Central memory CD8-positive, alpha-beta T cell (primary cell): ENCODE measurements around the gene ARL3.

ENCODE experiments used
- ATAC-seq: fragments of 150-1000 bp; cut with Tn5 transposase; replicated peaks from 2 replicates; pipeline ENCODE4 v1.10.0; 2022; ENCODE audit warnings: mild to moderate bottlenecking, moderate FRiP score, moderate number of reproducible peaks; ENCODE audit not compliant: poor library complexity, severe bottlenecking; ENCODE audit errors: extremely low read depth
- DNase-seq, 2 donors: peaks; one replicate each; pipeline ENCODE4 v3.0.0; 2021; ENCODE audit warnings: low spot score in 2 of 2
- H3K27ac Mint-ChIP-seq: one replicate; pipeline ENCODE4 v1.8.0; 2022; ENCODE audit warnings: low read depth, mild to moderate bottlenecking, moderate library complexity, mixed read lengths
- H3K27me3 Mint-ChIP-seq: one replicate; pipeline ENCODE4 v1.8.0; 2022; ENCODE audit warnings: mixed read lengths
- H3K36me3 Mint-ChIP-seq: one replicate; pipeline ENCODE4 v1.8.0; 2022; ENCODE audit warnings: mild to moderate bottlenecking, moderate library complexity, mixed read lengths; ENCODE audit not compliant: insufficient read depth
- H3K4me1 Mint-ChIP-seq: one replicate; pipeline ENCODE4 v1.8.0; 2022; ENCODE audit warnings: mixed read lengths
- H3K4me3 Mint-ChIP-seq: one replicate; pipeline ENCODE4 v1.8.0; 2022; ENCODE audit warnings: mild to moderate bottlenecking, moderate library complexity, mixed read lengths
- H3K9me3 Mint-ChIP-seq: one replicate; pipeline ENCODE4 v1.8.0; 2022; ENCODE audit warnings: mixed read lengths

ARL3 gene

GRCh38 chr10:102641880-102642735 is 72.1 kb downstream of the ARL3 start:
- peak overlapping the region; percentile 97 for H3K4me3 Mint-ChIP-seq
- peak overlapping the region; percentile 83 for H3K27ac Mint-ChIP-seq

GRCh38 chr10:102641402-102641801 is 72.8 kb downstream of the ARL3 start:
- Mint-ChIP-seq H3K36me3 (peaks cover 25% of the 10 kb centered on the region), H3K4me3 (peak overlapping the region; percentile 97), H3K9me3 (no peaks in the 10 kb centered on the region), H3K27ac (peak overlapping the region; percentile 83), H3K27me3 (no peaks in the 10 kb centered on the region), H3K4me1 (peaks cover 25% of the 10 kb centered on the region)
- DNase-seq (no peak), ATAC-seq (no peak)

More at GRCh38 chr10:102641880-102642735, 72.1 kb downstream of the ARL3 start:
- ATAC-seq = peak; percentile 67
- DNase-seq = peak; percentile 86 to 92
- H3K27me3 Mint-ChIP-seq = no peaks in the 10 kb centered on the region
- H3K4me1 Mint-ChIP-seq = peaks cover 33% of the 10 kb centered on the region
- peaks cover 32% of the 10 kb centered on the region for H3K36me3 Mint-ChIP-seq
- no peaks in the 10 kb centered on the region for H3K9me3 Mint-ChIP-seq

DNA sequence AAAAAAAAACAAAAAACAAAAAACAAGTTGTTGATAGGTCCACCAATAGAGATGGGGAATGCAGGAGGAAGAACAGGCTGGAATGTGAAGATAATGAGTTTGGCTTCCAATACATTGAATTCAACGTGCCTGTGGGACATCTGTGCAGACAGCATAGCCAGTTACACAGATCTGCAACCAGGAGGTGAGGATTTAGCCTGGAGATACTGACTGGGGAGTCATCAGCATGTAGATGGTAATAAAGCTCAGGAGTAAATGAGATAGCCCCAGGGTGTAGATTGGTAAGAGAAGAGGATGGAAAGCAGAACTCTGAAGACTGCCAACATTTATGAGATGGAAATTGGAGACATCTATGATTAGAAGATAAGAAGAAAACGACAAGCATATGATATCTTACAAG is 74.7 kb downstream of the ARL3 start:
- Mint-ChIP-seq H3K4me3 (no peak overlapping the region), H3K4me1 (peaks cover 21% of the 10 kb centered on the region), H3K36me3 (peaks cover 10% of the 10 kb centered on the region), H3K27ac (no peak overlapping the region), H3K27me3 (no peaks in the 10 kb centered on the region), H3K9me3 (no peaks in the 10 kb centered on the region)
- ATAC-seq (no peak), DNase-seq (no peak)

- Mint-ChIP-seq H3K36me3 (peaks cover 4% of the 10 kb centered on the region), H3K9me3 (no peaks in the 10 kb centered on the region), H3K4me3 (peak overlapping the region; percentile 48), H3K27ac (peak overlapping the region; percentile 74), H3K27me3 (no peaks in the 10 kb centered on the region), H3K4me1 (peaks cover 29% of the 10 kb centered on the region)
- ATAC-seq (peak; percentile 76), DNase-seq (no peak)
Observed at GRCh38 chr10:102635377-102635776, 78.8 kb downstream of the ARL3 start.

DNA sequence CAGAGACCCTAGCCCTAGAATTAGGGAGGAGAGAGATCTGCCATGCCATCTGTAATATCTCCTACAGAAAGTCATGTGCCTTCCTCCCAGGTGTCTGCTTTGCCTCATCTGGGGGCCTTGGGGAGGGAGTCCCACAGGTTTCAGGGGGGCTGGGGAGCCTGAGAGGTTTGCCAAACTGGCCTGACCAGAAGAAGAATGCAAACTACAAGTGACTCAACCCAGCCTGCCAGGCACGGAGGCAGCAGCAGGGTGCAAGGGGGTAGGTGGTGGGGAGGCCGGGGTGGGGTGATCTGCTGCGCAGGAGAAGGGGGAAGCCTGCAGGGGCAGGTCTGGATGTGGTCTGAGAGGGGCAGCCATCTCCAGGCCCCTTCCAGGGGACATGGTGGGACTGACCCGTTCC is 79.5 kb downstream of the ARL3 start:
- ATAC-seq (no peak), DNase-seq (no peak)
- Mint-ChIP-seq H3K36me3 (peaks cover 7% of the 10 kb centered on the region), H3K9me3 (no peaks in the 10 kb centered on the region), H3K27me3 (no peaks in the 10 kb centered on the region), H3K27ac (no peak overlapping the region), H3K4me1 (peaks cover 29% of the 10 kb centered on the region), H3K4me3 (no peak overlapping the region)

DNA sequence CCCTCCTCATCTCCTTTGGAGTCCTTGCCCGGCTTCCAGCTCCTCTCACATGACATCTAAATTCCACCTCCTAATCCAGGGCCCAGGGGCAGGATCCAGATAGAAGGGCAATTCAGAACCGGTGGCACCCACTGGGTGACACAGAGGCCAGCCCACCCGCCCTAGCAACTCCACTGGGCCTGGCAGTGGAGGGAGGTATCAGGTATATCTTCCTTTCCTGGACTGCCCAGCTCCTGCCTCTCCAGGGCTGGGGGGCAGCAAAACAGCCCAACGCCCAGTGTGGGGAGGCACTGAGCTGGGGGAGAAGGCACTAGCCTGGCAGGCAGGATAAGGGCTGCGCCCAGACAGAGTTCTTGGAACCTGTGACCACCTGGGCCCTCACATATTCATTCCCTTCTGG is 80.3 kb downstream of the ARL3 start:
- DNase-seq (no peak), ATAC-seq (no peak)
- Mint-ChIP-seq H3K27ac (no peak overlapping the region), H3K27me3 (no peaks in the 10 kb centered on the region), H3K36me3 (peaks cover 8% of the 10 kb centered on the region), H3K9me3 (no peaks in the 10 kb centered on the region), H3K4me1 (peaks cover 29% of the 10 kb centered on the region), H3K4me3 (no peak overlapping the region)

DNA sequence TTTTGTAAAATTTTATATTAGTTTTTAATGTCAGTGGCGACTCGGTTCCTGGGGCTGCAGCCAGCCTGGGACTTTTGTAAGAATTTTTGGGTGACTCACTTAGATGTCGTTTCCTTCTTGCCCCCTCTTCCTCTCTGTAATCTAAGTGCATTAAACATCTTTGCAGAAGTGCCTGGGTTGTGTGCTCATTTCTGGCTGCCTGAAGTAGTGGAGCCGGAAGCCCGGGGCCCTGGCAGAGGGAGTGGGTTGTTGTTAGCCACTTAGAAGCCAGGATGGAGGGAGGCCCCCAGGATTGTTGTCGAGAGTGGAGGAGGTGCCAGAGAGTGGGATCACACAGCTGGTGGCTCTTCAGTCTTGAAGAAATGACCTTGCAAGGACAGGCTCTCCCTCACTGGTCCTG is 80.9 kb downstream of the ARL3 start:
- DNase-seq (no peak), ATAC-seq (no peak)
- Mint-ChIP-seq H3K9me3 (no peaks in the 10 kb centered on the region), H3K27me3 (no peaks in the 10 kb centered on the region), H3K27ac (peak overlapping the region; percentile 78), H3K4me3 (no peak overlapping the region), H3K4me1 (peaks cover 29% of the 10 kb centered on the region), H3K36me3 (peaks cover 8% of the 10 kb centered on the region)

DNA sequence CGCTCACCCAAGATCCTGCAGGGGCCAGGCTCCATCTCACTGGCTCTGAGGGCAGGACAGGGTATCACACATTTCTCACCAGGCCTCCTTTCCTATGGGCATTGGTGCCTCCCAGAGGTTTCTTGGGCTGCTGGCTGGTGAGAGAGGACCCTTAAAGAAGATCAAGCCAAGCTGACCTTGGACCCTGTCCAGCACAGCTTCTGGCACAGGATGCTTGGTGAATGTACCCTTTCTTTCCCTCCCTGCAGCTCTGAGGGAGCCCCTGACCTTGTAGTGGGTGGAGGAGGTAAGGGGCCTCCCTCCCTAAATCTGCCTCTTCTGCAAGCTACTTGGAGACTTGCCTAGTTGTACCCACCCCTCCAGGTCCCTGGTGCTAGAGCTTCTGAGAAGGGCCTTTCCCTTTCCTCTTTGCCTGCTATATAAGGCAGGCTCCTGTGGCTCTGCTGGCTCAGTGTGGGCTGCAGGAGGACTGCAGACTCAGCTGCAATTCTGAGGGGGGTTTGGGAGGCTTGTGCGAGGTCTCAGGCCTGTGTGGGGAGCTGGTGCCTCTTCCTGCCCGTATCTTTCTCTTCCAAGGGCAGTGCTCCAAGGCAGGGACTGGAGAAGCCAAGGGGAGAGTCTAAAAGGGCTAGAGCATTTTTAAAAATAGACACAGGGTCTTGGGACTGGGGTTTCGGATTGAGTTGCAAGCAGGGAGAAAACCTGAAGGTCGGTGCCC is 81.6 kb downstream of the ARL3 start:
- DNase-seq (no peak), ATAC-seq (no peak)
- H3K27ac Mint-ChIP-seq = peak overlapping the region; percentile 78
- no peak overlapping the region for H3K4me3 Mint-ChIP-seq
- no peaks in the 10 kb centered on the region for H3K9me3 Mint-ChIP-seq
- H3K27me3 Mint-ChIP-seq = no peaks in the 10 kb centered on the region
- H3K36me3 Mint-ChIP-seq = peaks cover 8% of the 10 kb centered on the region
- H3K4me1 Mint-ChIP-seq = peaks cover 29% of the 10 kb centered on the region

- H3K27me3 Mint-ChIP-seq = no peaks in the 10 kb centered on the region
- DNase-seq (no peak), ATAC-seq (no peak)
- H3K36me3 Mint-ChIP-seq = peaks cover 8% of the 10 kb centered on the region
- H3K4me3 Mint-ChIP-seq = no peak overlapping the region
- peak overlapping the region; percentile 78 for H3K27ac Mint-ChIP-seq
- peaks cover 29% of the 10 kb centered on the region for H3K4me1 Mint-ChIP-seq
- H3K9me3 Mint-ChIP-seq = no peaks in the 10 kb centered on the region
Observed at GRCh38 chr10:102631525-102632393, 82.4 kb downstream of the ARL3 start.

DNA sequence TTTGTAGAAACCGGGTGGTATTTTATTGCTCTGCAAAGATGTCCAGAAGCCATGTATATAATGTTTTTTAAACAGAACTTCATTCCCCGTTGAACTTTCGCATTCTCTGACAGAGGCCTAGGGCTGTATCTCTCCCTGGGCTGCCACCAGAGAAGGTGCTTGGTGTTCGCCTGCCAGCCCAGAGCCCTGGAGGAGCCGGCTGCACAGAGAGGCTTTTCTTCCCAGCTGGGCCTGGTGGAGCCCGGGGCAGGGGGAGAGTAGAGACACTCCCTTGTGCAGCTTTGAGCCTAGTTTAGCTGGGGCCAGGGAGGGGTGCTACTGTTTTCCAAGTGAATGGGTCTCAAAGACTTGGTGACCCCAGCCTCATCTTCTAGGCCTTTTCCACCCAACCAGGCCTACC is 83.5 kb downstream of the ARL3 start:
- Mint-ChIP-seq H3K36me3 (peaks cover 8% of the 10 kb centered on the region), H3K4me3 (no peak overlapping the region), H3K27ac (no peak overlapping the region), H3K27me3 (no peaks in the 10 kb centered on the region), H3K4me1 (peaks cover 26% of the 10 kb centered on the region), H3K9me3 (no peaks in the 10 kb centered on the region)
- no peak for ATAC-seq
- DNase-seq = no peak

DNA sequence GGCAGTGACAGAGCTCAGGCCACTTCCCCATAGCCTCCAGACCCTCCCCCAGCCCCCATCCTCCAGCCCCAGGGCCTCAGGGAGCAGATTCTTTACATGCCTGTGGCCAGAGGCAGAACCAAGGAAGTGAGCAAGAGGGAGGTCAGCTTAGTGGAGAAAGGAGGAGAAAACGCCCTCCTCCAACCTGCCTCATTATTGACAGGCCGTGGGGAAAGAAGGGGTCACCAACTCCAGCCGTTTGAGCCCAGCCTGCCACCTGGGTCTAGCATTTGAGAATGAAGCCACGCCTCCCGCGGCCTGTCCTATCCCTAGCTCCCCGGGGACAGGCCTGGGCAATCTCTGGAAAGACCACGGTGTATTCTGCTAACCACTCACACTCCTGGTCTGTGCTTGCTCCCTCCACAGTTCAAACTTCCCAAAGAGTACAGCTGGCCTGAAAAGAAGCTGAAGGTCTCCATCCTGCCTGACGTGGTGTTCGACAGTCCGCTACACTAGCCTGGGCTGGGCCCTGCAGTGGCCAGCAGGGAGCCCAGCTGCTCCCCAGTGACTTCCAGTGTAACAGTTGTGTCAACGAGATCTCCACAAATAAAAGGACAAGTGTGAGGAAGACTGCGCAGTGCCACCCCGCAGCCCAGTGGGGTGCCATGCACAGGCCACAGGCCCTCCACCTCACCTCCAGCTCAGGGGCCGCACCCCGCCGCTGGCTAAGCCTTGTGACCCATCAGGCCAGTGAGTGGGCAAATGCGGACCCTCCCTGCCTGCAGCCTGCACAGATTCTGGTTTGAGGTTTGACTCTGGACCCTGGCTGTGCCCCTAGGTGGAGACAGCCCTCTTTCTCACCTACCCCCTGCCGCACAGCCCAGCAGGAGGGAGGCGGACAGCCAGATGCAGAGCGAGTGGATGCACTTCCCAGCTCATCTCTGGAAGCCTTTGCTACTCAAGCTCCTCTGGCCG is 84.3 kb downstream of the ARL3 start:
- H3K36me3 Mint-ChIP-seq = peaks cover 8% of the 10 kb centered on the region
- ATAC-seq (no peak), DNase-seq (no peak)
- H3K27ac Mint-ChIP-seq = no peak overlapping the region
- H3K4me3 Mint-ChIP-seq = no peak overlapping the region
- H3K4me1 Mint-ChIP-seq = peaks cover 19% of the 10 kb centered on the region
- no peaks in the 10 kb centered on the region for H3K27me3 Mint-ChIP-seq
- H3K9me3 Mint-ChIP-seq = no peaks in the 10 kb centered on the region
